IMR-90 (cell line): ENCODE results near the gene AKT2. TPM values are rescaled to one million over a fixed set of nuclear protein-coding genes. Genes with fewer than 3 reads are reported as not detected.

Experiments used
- ATAC-seq: fragments of 200-7000 bp; cut with Tn5 transposase; 2 replicates; pipeline ENCODE4 v1.9.1; 2020; ENCODE audit warnings: low read depth, mild to moderate bottlenecking, moderate library complexity
- BruUV-seq: library from RNA; stranded (reverse); fragments of 400-500 nt; replicated peaks from 2 replicates; lab custom pipeline; 2021; lab: Mats Ljungman, UMichigan
- CTCF ChIA-PET: fragments of 300-600 bp; formaldehyde crosslinking; extraction: SDS; loops from one replicate; lab custom pipeline; 2021; ENCODE audit warnings: antibody characterized with exemption; lab: Yijun Ruan, JAX
- POLR2A ChIA-PET: fragments of 300-600 bp; sonication (Branson Sonifier 250); formaldehyde crosslinking; loops from one replicate; lab custom pipeline; 2022; ENCODE audit warnings: antibody characterized with exemption; ENCODE audit not compliant: unreplicated experiment; lab: Charles Lee
- DNase-seq: peaks from one replicate; pipeline ENCODE4 v3.0.0; 2013
- H2AFZ ChIP-seq: replicated peaks from 2 replicates; pipeline ENCODE3; 2013; ENCODE audit warnings: low read length, mild to moderate bottlenecking; ENCODE audit not compliant: poor library complexity
- H2AK5ac ChIP-seq: 2 replicates; pipeline ENCODE4 v1.6.1; 2013; ENCODE audit warnings: low read depth, low read length, inconsistent platforms
- H2AK9ac ChIP-seq: replicated peaks from 2 replicates; pipeline ENCODE3; 2013; ENCODE audit warnings: mild to moderate bottlenecking, low read depth, low read length, moderate library complexity; ENCODE audit not compliant: poor library complexity
- H2BK120ac ChIP-seq: 2 replicates; pipeline ENCODE4 v1.6.1; 2013; ENCODE audit warnings: low read depth, low read length, inconsistent platforms
- H2BK15ac ChIP-seq: 3 replicates; pipeline ENCODE4 v1.6.1; 2013; ENCODE audit warnings: low read depth, low read length, inconsistent platforms
- H2BK20ac ChIP-seq: 2 replicates; pipeline ENCODE4 v1.6.1; 2013; ENCODE audit warnings: low read depth, mild to moderate bottlenecking, inconsistent platforms, low read length, moderate library complexity
- H2BK5ac ChIP-seq: 2 replicates; pipeline ENCODE4 v1.6.1; 2013; ENCODE audit warnings: mild to moderate bottlenecking, low read depth, low read length, inconsistent platforms; ENCODE audit not compliant: poor library complexity, severe bottlenecking
- H3K14ac ChIP-seq: replicated peaks from 2 replicates; pipeline ENCODE4 v1.6.1; 2013; ENCODE audit warnings: low read depth, low read length, inconsistent platforms
- H3K18ac ChIP-seq: 2 replicates; pipeline ENCODE4 v1.6.1; 2013; ENCODE audit warnings: low read depth, low read length, control low read depth
- H3K23ac ChIP-seq: 2 replicates; pipeline ENCODE4 v1.6.1; 2013; ENCODE audit warnings: low read depth, low read length, inconsistent platforms
- H3K27ac ChIP-seq: 2 replicates; pipeline ENCODE4 v1.5.1; 2013; ENCODE audit warnings: mild to moderate bottlenecking, control low read depth, low read length; ENCODE audit not compliant: insufficient read depth
- H3K27me3 ChIP-seq: 2 replicates; pipeline ENCODE4 v1.6.1; 2013; ENCODE audit warnings: low read length; ENCODE audit not compliant: control insufficient read depth, insufficient read depth
- H3K36me3 ChIP-seq: 2 replicates; pipeline ENCODE4 v1.6.1; 2013; ENCODE audit warnings: low read length, mixed read lengths; ENCODE audit not compliant: control insufficient read depth, insufficient read depth
- H3K4ac ChIP-seq: 2 replicates; pipeline ENCODE4 v1.6.1; 2013; ENCODE audit warnings: low read depth, low read length, inconsistent platforms
- H3K4me1 ChIP-seq: 2 replicates; pipeline ENCODE4 v1.6.1; 2013; ENCODE audit warnings: low read length, mixed read lengths; ENCODE audit not compliant: control insufficient read depth, insufficient read depth
- H3K4me2 ChIP-seq: 2 replicates; pipeline ENCODE4 v1.6.1; 2013; ENCODE audit warnings: low read depth, mild to moderate bottlenecking, control low read depth, low read length, moderate library complexity
- H3K4me3 ChIP-seq: 2 replicates; pipeline ENCODE4 v1.5.1; 2013; ENCODE audit warnings: low read depth, mild to moderate bottlenecking, control low read depth, low read length, moderate library complexity; ENCODE audit not compliant: insufficient read depth
- H3K56ac ChIP-seq: 2 replicates; pipeline ENCODE4 v1.6.1; 2013; ENCODE audit warnings: low read length, inconsistent platforms; ENCODE audit not compliant: insufficient read depth; ENCODE audit errors: extremely low read depth
- H3K79me1 ChIP-seq, 2 experiments: 2 replicates each; pipeline ENCODE4 v1.6.1; 2013; ENCODE audit warnings: low read length in 2 of 2, inconsistent platforms in 1 of 2, low read depth in 1 of 2
- H3K9ac ChIP-seq: 2 replicates; pipeline ENCODE4 v1.6.1; 2013; ENCODE audit warnings: low read depth, low read length, control low read depth
- H3K9me1 ChIP-seq: 2 replicates; pipeline ENCODE4 v1.6.1; 2013; ENCODE audit warnings: low read length, inconsistent platforms; ENCODE audit not compliant: insufficient read depth
- H3K9me3 ChIP-seq: 2 replicates; pipeline ENCODE4 v1.6.1; 2013; ENCODE audit warnings: low read length; ENCODE audit not compliant: control insufficient read depth, insufficient read depth
- H4K20me1 ChIP-seq: 2 replicates; pipeline ENCODE4 v1.6.1; 2013; ENCODE audit warnings: low read length, inconsistent platforms; ENCODE audit not compliant: insufficient read depth
- H4K5ac ChIP-seq: 2 replicates; pipeline ENCODE4 v1.6.1; 2013; ENCODE audit warnings: mild to moderate bottlenecking, low read depth, low read length, control low read depth
- H4K8ac ChIP-seq, 2 experiments: 2 replicates each; pipeline ENCODE4 v1.6.1; 2013; ENCODE audit warnings: low read depth in 2 of 2, low read length in 2 of 2, control low read depth in 1 of 2, inconsistent platforms in 1 of 2
- H4K91ac ChIP-seq: 2 replicates; pipeline ENCODE4 v1.6.1; 2013; ENCODE audit warnings: low read depth, low read length, inconsistent platforms; ENCODE audit not compliant: insufficient read depth
- CEBPB ChIP-seq: IDR thresholded peaks from 2 replicates; pipeline ENCODE4 v1.6.1; 2012; ENCODE audit warnings: low read depth, low read length, improper control_type of control experiment
- MXI1 ChIP-seq: IDR thresholded peaks from 2 replicates; pipeline ENCODE4 v1.6.1; 2012; ENCODE audit warnings: low read depth, mild to moderate bottlenecking, low read length, moderate library complexity, borderline replicate concordance
- RCOR1 ChIP-seq: IDR thresholded peaks from 2 replicates; pipeline ENCODE4 v1.6.1; 2012; ENCODE audit warnings: mild to moderate bottlenecking, low read length, improper control_type of control experiment; ENCODE audit not compliant: insufficient replicate concordance
- SMC3 ChIP-seq: fragments of 150-350 bp; IDR thresholded peaks from 2 replicates; pipeline ENCODE4 v1.6.1; 2016; ENCODE audit warnings: low read depth, mild to moderate bottlenecking, antibody characterized with exemption, low read length, moderate library complexity
- WGBS, 2 experiments: methylation state at CpG; one replicate each; pipeline versions ENCODE4 v1.1.5 to v1.1.7; 2013; ENCODE audit warnings: missing lambda C conversion rate in 2 of 2; ENCODE audit not compliant: insufficient read length in 1 of 2; ENCODE audit errors: extremely low coverage in 2 of 2; 5-methylcytosine and 5-hydroxymethylcytosine counted together
- dilution Hi-C: fragments of 300-500 bp; cut with HindIII; formaldehyde crosslinking; loops from one replicate; pipeline ENCODE4 v1.14.3; 2018; ENCODE audit warnings: low sequenced_read_pairs; ENCODE audit not compliant: unreplicated experiment
- in situ Hi-C: fragments of 300-500 bp; cut with MboI; formaldehyde crosslinking; loops from 3 replicates; pipeline ENCODE4 v1.14.3; 2019; ENCODE audit warnings: low sequenced_read_pairs, inconsistent platforms, mixed read lengths
- intact Hi-C: fragments of 100-400 bp; cut with micrococcal nuclease; formaldehyde crosslinking; loops from 2 replicates; pipeline ENCODE4 v1.10.0; 2022
- polyA plus RNA-seq, 3 experiments: library from polyadenylated mRNA; depleted of rRNA; stranded (reverse); fragments of >200 nt; gene quantifications; 2 replicates each; pipeline ENCODE4 v1.2.3, GENCODE V29; 2012; ENCODE audit warnings: low replicate concordance in 1 of 3
- total RNA-seq: library from RNA; depleted of rRNA; stranded (reverse); fragments of >200 nt; gene quantifications from 2 replicates; pipeline ENCODE4 v1.2.3, GENCODE V29; 2012

AKT2 gene
- total and polyA plus RNA-seq, 2 of the 4 experiments (the other 2 are of a cell fraction): 61.5 to 104 TPM

DNA sequence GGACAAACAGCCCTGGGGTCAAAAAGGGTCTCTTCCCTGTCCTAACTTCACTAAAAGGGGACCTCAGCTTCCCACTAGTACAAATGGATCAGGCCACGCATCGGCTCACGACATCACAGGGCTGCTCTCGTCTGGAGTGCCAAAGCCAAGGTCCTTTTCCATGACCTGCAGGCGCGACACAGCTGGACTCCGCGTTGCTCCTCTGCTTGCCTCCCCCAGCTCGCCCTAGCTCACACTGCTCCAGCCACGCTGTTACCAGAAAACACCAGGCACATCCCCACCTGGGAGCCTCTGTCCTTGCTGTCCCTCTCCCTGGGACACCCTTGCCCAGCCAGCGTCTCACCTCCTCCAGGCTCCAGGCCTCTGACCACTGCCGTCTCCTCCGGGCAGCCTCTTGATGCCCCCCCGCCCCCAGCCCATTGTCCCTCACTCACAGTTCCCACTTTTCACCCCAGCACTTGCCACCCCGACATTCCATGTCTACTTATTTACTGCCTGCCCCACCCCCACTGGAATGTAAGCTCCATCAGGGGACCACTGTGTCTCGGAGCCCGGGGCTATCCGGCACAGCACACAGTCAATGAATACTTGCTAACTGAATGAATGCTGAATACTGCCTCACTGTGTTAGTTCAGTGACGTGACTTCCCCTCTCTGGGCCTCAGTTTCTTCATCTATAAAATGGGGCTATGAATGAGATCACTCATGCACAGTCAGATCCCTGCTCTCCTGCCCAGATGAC lies 20.7 kb downstream of the AKT2 start:
- H3K4me3 ChIP-seq: no peak overlapping the region
- WGBS, 2 experiments: 59% methylated on average over 13 of the region's 19 CpGs; no CpG with 5 or more reads in 1 of the 2 experiments
- peaks cover 22 to 90% of the 10 kb centered on the region in 2 experiments for H3K79me1 ChIP-seq
- no peak overlapping the region for H3K56ac ChIP-seq
- no peak overlapping the region for H3K9ac ChIP-seq
- no peak for TF ChIP-seq RCOR1
- no peak for TF ChIP-seq MXI1
- no peak for TF ChIP-seq CEBPB
- TF ChIP-seq SMC3: no peak
- BruUV-seq: no TSS peak
- peaks cover 24% of the 10 kb centered on the region for H3K36me3 ChIP-seq
- no peak overlapping the region for H2AK5ac ChIP-seq
- no peak overlapping the region for H3K14ac ChIP-seq
- H3K4me1 ChIP-seq: peaks cover 5% of the 10 kb centered on the region
- no peak overlapping the region for H4K91ac ChIP-seq
- ChIA-PET POLR2A (no interaction called here), CTCF (no interaction called here)
- peaks cover 22% of the 10 kb centered on the region for H3K9me1 ChIP-seq
- H3K9me3 ChIP-seq: no peaks in the 10 kb centered on the region
- in situ Hi-C loops (no loop called here), intact Hi-C loops (no loop called here), dilution Hi-C loops (no loop called here)
- H2AFZ ChIP-seq: no peak overlapping the region
- no peak overlapping the region for H4K8ac ChIP-seq
- no peak overlapping the region for H2BK15ac ChIP-seq
- no peak overlapping the region for H3K27ac ChIP-seq
- no peak overlapping the region for H3K4ac ChIP-seq
- H2BK5ac ChIP-seq: no peak overlapping the region
- no peak for ATAC-seq
- no peaks in the 10 kb centered on the region for H3K27me3 ChIP-seq
- H2AK9ac ChIP-seq: no peak overlapping the region
- no peak overlapping the region for H3K23ac ChIP-seq
- H3K4me2 ChIP-seq: no peak overlapping the region
- H4K5ac ChIP-seq: no peak overlapping the region
- no peak overlapping the region for H3K18ac ChIP-seq
- no peak for DNase-seq
- H2BK120ac ChIP-seq: no peak overlapping the region
- H4K20me1 ChIP-seq: peaks cover 79% of the 10 kb centered on the region
- no peak overlapping the region for H2BK20ac ChIP-seq
